OCI-LY7 (cell line): ENCODE measurements around the gene GAREM1. TPM values are rescaled to one million over a fixed set of nuclear protein-coding genes. Genes with fewer than 3 reads are reported as not detected.

Experiments
- BruUV-seq: library from RNA; stranded (reverse); fragments of 400-500 nt; replicated peaks from 2 replicates; lab custom pipeline; 2021; lab: Mats Ljungman, UMichigan
- CTCF ChIA-PET: fragments of 300-600 bp; sonication (Branson Sonifier 250); formaldehyde crosslinking; loops from one replicate; lab custom pipeline; 2022; ENCODE audit warnings: antibody characterized with exemption; ENCODE audit not compliant: unreplicated experiment; lab: Charles Lee
- POLR2A ChIA-PET: fragments of 300-600 bp; sonication (Branson Sonifier 250); formaldehyde crosslinking; loops from one replicate; lab custom pipeline; 2022; ENCODE audit warnings: antibody characterized with exemption; lab: Charles Lee
- DNase-seq: peaks from one replicate; pipeline ENCODE4 v3.0.0-alpha.2; 2015; ENCODE audit warnings: low spot score
- H2AFZ ChIP-seq: fragments of 200-600 bp; sonication (generic), shearing (Covaris generic); 2 replicates; pipeline ENCODE4 v1.6.1; 2014; ENCODE audit warnings: mild to moderate bottlenecking, antibody characterized with exemption, low read length, moderate library complexity
- H3K27ac ChIP-seq: fragments of 200-600 bp; sonication (generic); 2 replicates; pipeline ENCODE4 v1.5.1; 2014; ENCODE audit warnings: mixed run types, low read depth, mild to moderate bottlenecking, moderate library complexity, low read length, inconsistent platforms; ENCODE audit not compliant: poor library complexity, severe bottlenecking
- H3K36me3 ChIP-seq: fragments of 200-600 bp; sonication (generic); 2 replicates; pipeline ENCODE4 v1.6.1; 2014; ENCODE audit warnings: mild to moderate bottlenecking, antibody characterized with exemption, low read length, moderate library complexity, mixed read lengths; ENCODE audit not compliant: insufficient read depth
- H3K4me1 ChIP-seq: fragments of 200-600 bp; sonication (generic); 2 replicates; pipeline ENCODE4 v1.5.1; 2014; ENCODE audit warnings: mild to moderate bottlenecking, low read length; ENCODE audit not compliant: insufficient read depth, poor library complexity, severe bottlenecking
- H3K4me2 ChIP-seq: fragments of 200-600 bp; sonication (generic); 2 replicates; pipeline ENCODE4 v1.6.1; 2014; ENCODE audit warnings: mild to moderate bottlenecking, low read length
- H3K4me3 ChIP-seq: fragments of 200-600 bp; sonication (generic); 2 replicates; pipeline ENCODE4 v1.5.1; 2014; ENCODE audit warnings: mild to moderate bottlenecking, low read depth, low read length; ENCODE audit not compliant: poor library complexity, severe bottlenecking
- H3K79me2 ChIP-seq: fragments of 200-600 bp; sonication (generic); 2 replicates; pipeline ENCODE4 v1.6.1; 2016; ENCODE audit warnings: low read depth, mild to moderate bottlenecking, low read length, moderate library complexity, mixed read lengths; ENCODE audit not compliant: insufficient read depth
- H3K9me2 ChIP-seq: fragments of 200-600 bp; sonication (generic); 2 replicates; pipeline ENCODE4 v1.6.1; 2016; ENCODE audit warnings: mild to moderate bottlenecking, low read length, mixed read lengths; ENCODE audit not compliant: insufficient read depth
- H3K9me3 ChIP-seq: fragments of 200-600 bp; sonication (generic); 2 replicates; pipeline ENCODE4 v1.6.1; 2014; ENCODE audit warnings: mild to moderate bottlenecking, mixed run types, low read length, mixed read lengths
- H4K20me1 ChIP-seq: fragments of 200-600 bp; sonication (generic); 2 replicates; pipeline ENCODE4 v1.6.1; 2014; ENCODE audit warnings: mild to moderate bottlenecking, antibody characterized with exemption, low read length, moderate library complexity, mixed read lengths; ENCODE audit not compliant: insufficient read depth
- EZH2phosphoT487 ChIP-seq: fragments of 200-600 bp; sonication (generic); IDR thresholded peaks from 2 replicates; pipeline ENCODE4 v1.6.1; 2018; ENCODE audit warnings: low read depth, borderline replicate concordance, mild to moderate bottlenecking, mixed run types, antibody characterized with exemption, low read length, moderate library complexity, mixed read lengths
- intact Hi-C: fragments of 100-400 bp; cut with micrococcal nuclease; formaldehyde crosslinking; loops from one replicate; pipeline ENCODE4 v1.10.0; 2022; ENCODE audit not compliant: unreplicated experiment
- total RNA-seq, 2 experiments: library from RNA; depleted of rRNA in 1 of 2; stranded (reverse); fragments of >200 nt in 1 of 2; shearing (Covaris generic) in 1 of 2; gene quantifications; 2 replicates each; pipeline ENCODE4 v1.2.3, GENCODE V29; 2014 to 2022
- TF ChIP-seq, protein P1 (sequence below): fragments of 200-600 bp; sonication (generic); conservative IDR thresholded peaks from 2 replicates; pipeline ENCODE4 v1.5.1; 2014; ENCODE audit warnings: mild to moderate bottlenecking, antibody characterized with exemption, low read length, moderate library complexity, mixed read lengths

The GAREM1 gene
- total RNA-seq, 2 experiments from 2014 or later: 1.0 to 2.7 TPM

DNA sequence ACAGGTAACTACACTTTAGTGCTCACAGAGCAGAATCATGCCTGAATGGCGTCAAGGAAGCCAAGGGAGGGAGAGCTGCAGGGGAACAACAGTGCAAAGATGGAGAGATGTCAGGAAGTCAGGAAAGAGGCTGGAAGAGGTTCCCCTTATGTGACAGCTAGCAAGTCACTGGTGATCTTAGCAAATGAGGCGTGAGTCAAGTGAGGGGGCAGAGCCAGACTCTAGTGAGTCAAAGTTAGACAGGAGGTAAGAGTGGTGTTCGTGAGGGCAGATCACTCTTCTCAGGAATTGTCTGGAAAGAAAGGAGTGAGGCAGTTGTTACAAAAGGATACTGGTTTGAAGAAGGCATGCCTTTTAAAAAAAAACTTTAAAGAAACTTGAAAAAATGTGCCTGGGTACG lies 193.8 kb downstream of the GAREM1 start:
- CTCF ChIA-PET: interaction anchor here (0.5 kb wide), 1 partner anchor 880 kb away, joined by 3 read pairs; no protein-coding TSS in a partner anchor

DNA sequence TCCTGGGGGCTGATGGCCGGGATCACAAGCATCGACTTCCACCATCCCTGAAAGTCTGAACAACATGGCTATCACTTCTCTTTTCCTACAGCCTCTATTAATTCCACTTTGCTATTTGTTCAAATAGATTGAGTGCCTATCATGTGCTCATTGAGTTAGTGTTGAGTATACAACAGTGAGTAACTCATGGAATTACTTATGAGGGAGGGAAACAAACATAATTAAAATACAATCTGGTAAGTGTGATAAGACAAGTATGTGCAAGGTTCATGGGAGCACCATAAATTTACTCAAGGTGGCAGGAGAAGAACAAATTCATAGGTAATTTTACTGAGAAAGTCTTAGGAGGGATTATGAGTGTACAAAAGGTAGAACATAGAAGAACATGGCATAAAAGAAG lies 194.4 kb downstream of the GAREM1 start:
- Histone ChIP-seq H3K27ac (no peak overlapping the region), H3K9me2 (no peaks in the 10 kb centered on the region), H3K36me3 (no peaks in the 10 kb centered on the region), H3K4me2 (no peak overlapping the region), H3K4me3 (no peak overlapping the region), H3K79me2 (no peaks in the 10 kb centered on the region), H4K20me1 (no peaks in the 10 kb centered on the region), H2AFZ (no peak overlapping the region), H3K4me1 (no peaks in the 10 kb centered on the region), H3K9me3 (no peaks in the 10 kb centered on the region)
- ChIA-PET POLR2A (no interaction called here), CTCF (no interaction called here)
- TF ChIP-seq, protein P1, sequence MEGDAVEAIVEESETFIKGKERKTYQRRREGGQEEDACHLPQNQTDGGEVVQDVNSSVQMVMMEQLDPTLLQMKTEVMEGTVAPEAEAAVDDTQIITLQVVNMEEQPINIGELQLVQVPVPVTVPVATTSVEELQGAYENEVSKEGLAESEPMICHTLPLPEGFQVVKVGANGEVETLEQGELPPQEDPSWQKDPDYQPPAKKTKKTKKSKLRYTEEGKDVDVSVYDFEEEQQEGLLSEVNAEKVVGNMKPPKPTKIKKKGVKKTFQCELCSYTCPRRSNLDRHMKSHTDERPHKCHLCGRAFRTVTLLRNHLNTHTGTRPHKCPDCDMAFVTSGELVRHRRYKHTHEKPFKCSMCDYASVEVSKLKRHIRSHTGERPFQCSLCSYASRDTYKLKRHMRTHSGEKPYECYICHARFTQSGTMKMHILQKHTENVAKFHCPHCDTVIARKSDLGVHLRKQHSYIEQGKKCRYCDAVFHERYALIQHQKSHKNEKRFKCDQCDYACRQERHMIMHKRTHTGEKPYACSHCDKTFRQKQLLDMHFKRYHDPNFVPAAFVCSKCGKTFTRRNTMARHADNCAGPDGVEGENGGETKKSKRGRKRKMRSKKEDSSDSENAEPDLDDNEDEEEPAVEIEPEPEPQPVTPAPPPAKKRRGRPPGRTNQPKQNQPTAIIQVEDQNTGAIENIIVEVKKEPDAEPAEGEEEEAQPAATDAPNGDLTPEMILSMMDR: no peak
- no peak for TF ChIP-seq EZH2phosphoT487
- intact Hi-C loops: no loop called here
- no peak for DNase-seq
- BruUV-seq: no TSS peak

More for the DNA sequence above, 193.8 kb downstream of the GAREM1 start:
- POLR2A ChIA-PET: no interaction called here
- Histone ChIP-seq H4K20me1 (no peaks in the 10 kb centered on the region), H2AFZ (no peak overlapping the region), H3K36me3 (no peaks in the 10 kb centered on the region), H3K4me3 (no peak overlapping the region), H3K79me2 (no peaks in the 10 kb centered on the region), H3K9me2 (no peaks in the 10 kb centered on the region), H3K4me2 (no peak overlapping the region), H3K27ac (no peak overlapping the region), H3K9me3 (no peaks in the 10 kb centered on the region), H3K4me1 (no peaks in the 10 kb centered on the region)
- no peak for DNase-seq
- TF ChIP-seq, protein P1: no peak
- TF ChIP-seq EZH2phosphoT487: no peak
- intact Hi-C loops: no loop called here
- no TSS peak for BruUV-seq

DNA sequence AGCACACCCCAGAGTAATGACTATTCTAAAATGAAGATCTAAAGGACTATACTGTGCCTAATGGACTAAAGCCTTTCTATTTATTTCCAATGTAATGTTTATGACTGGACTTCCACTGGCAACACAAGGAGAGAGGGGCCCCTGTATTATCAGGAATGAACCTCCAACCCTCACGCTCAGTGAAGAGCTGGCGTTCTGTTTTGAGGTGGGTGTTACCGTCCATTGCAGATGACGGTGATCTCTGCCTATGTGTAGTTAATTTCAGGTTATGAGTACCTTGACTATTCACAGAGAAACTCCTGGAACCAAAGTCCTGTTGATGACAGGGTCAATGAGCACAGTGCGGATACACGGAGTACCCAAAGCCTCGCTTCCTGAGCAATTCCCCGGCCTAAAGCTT lies 195.5 kb downstream of the GAREM1 start:
- Histone ChIP-seq H3K36me3 (no peaks in the 10 kb centered on the region), H3K4me2 (no peak overlapping the region), H3K79me2 (no peaks in the 10 kb centered on the region), H3K4me3 (no peak overlapping the region), H3K9me2 (no peaks in the 10 kb centered on the region), H4K20me1 (no peaks in the 10 kb centered on the region), H2AFZ (no peak overlapping the region), H3K9me3 (no peaks in the 10 kb centered on the region), H3K27ac (no peak overlapping the region), H3K4me1 (no peaks in the 10 kb centered on the region)
- CTCF ChIA-PET: no interaction called here
- TF ChIP-seq, protein P1: no peak
- TF ChIP-seq EZH2phosphoT487: no peak
- intact Hi-C loops: no loop called here
- DNase-seq: no peak
- POLR2A ChIA-PET: no interaction called here
- no TSS peak for BruUV-seq
